ENCODE measurements around the gene SAMSN1. TPM values are rescaled to one million over a fixed set of nuclear protein-coding genes. Genes with fewer than 3 reads are reported as not detected.

The SAMSN1 gene
- total RNA-seq, 1 donor from 2014 or later, result 115 TPM

GRCh38 chr21:14582934-14583628 is 37.0 kb upstream of the SAMSN1 start:
- no peak overlapping the region for H3K27ac Mint-ChIP-seq
- no peak overlapping the region for H3K4me3 Mint-ChIP-seq
- H3K27me3 Mint-ChIP-seq (ENCODE audit: insufficient read depth), result no peaks in the 10 kb centered on the region
- H3K36me3 Mint-ChIP-seq (ENCODE audit: low read depth), result peaks cover 4% of the 10 kb centered on the region
- H3K4me1 Mint-ChIP-seq (ENCODE audit: low read depth), result peaks cover 58% of the 10 kb centered on the region
- intact Hi-C loops (cut with micrococcal nuclease), result loop anchor here (1.0 to 2.0 kb wide), 5 partner anchors 8 to 154 kb away; no protein-coding TSS in a partner anchor
- peaks cover 5% of the 10 kb centered on the region for H3K9me3 Mint-ChIP-seq
- no peak for DNase-seq (ENCODE audit: low spot score)

GRCh38 chr21:14581902-14582457 is 35.9 kb upstream of the SAMSN1 start:
- peak overlapping the region; percentile 9 for H3K4me3 Mint-ChIP-seq
- peak overlapping the region; percentile 7 for H3K27ac Mint-ChIP-seq
- no peaks in the 10 kb centered on the region for H3K27me3 Mint-ChIP-seq (ENCODE audit: insufficient read depth)
- peaks cover 3% of the 10 kb centered on the region for H3K36me3 Mint-ChIP-seq (ENCODE audit: low read depth)
- H3K4me1 Mint-ChIP-seq (ENCODE audit: low read depth), result peaks cover 58% of the 10 kb centered on the region
- intact Hi-C loops (cut with micrococcal nuclease), result loop anchor here (1.0 to 2.0 kb wide), 5 partner anchors 9 to 155 kb away; no protein-coding TSS in a partner anchor
- DNase-seq (ENCODE audit: low spot score), result no peak
- peaks cover 4% of the 10 kb centered on the region for H3K9me3 Mint-ChIP-seq

DNA sequence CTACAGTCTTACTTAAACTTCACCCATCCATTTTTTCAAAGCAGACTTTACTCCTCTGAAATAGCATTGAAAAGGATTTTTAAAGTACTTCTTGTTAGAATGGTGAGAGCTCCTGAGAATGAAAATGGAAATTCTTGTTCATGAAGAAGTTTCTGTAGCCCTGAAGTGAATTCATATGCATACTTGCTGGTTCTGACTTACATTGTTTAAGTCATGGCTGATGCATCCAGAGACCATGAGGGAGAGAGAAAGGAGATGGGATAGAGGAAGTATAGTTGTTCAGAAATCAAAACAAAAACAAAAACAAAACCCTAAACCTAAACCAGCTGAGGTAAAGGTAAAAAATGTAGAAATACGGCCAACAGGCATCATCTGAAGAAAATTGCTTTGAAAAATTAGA is 27.1 kb upstream of the SAMSN1 start:
- Mint-ChIP-seq H3K9me3 (peaks cover 31% of the 10 kb centered on the region), H3K36me3 (ENCODE audit: low read depth) (peaks cover 20% of the 10 kb centered on the region), H3K27ac (peak overlapping the region; percentile 85), H3K4me3 (peak overlapping the region; percentile 19), H3K4me1 (ENCODE audit: low read depth) (peaks cover 56% of the 10 kb centered on the region), H3K27me3 (ENCODE audit: insufficient read depth) (no peaks in the 10 kb centered on the region)
- no peak for DNase-seq (ENCODE audit: low spot score)
- intact Hi-C loops (cut with micrococcal nuclease), result loop anchor here (1.0 to 5.0 kb wide), 5 partner anchors 9 to 164 kb away; no protein-coding TSS in a partner anchor

- intact Hi-C loops (cut with micrococcal nuclease), result loop anchor here (1.0 to 5.0 kb wide), 5 partner anchors 18 to 165 kb away; no protein-coding TSS in a partner anchor
These were observed 26.2 kb upstream of the SAMSN1 start for GRCh38 chr21:14572204-14572780.

DNA sequence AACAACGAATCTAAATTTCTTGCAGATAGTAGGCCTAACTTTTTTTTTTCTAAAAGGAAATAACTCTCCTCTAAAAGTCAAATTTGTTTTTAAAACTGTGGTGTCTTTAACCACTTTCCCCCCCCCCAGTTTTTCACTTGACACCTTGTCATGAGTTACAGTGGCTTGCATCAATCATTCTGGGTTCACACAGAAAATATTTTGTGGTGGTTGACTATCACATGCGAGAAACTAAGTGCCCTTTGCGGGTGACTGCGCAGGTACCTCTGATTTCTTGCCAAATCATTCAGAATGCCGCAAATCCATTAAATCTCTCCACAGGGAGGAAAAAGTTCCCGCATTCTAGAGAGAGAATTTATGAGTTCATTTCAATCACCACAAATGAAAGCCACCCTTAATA is 23.8 kb upstream of the SAMSN1 start:
- peak; percentile 30 for DNase-seq (ENCODE audit: low spot score)
- no peak overlapping the region for H3K4me3 Mint-ChIP-seq
- H3K4me1 Mint-ChIP-seq (ENCODE audit: low read depth), result peaks cover 62% of the 10 kb centered on the region
- peaks cover 42% of the 10 kb centered on the region for H3K9me3 Mint-ChIP-seq
- peaks cover 14% of the 10 kb centered on the region for H3K36me3 Mint-ChIP-seq (ENCODE audit: low read depth)
- H3K27me3 Mint-ChIP-seq (ENCODE audit: insufficient read depth), result no peaks in the 10 kb centered on the region
- intact Hi-C loops (cut with micrococcal nuclease), result loop anchor here (1.0 to 5.0 kb wide), 4 partner anchors 10 to 167 kb away; no protein-coding TSS in a partner anchor
- H3K27ac Mint-ChIP-seq, result peak overlapping the region; percentile 30

More at GRCh38 chr21:14572204-14572780, 26.2 kb upstream of the SAMSN1 start:
- no peak for DNase-seq (ENCODE audit: low spot score)
- Mint-ChIP-seq H3K9me3 (peaks cover 30% of the 10 kb centered on the region), H3K4me1 (ENCODE audit: low read depth) (peaks cover 60% of the 10 kb centered on the region), H3K27me3 (ENCODE audit: insufficient read depth) (no peaks in the 10 kb centered on the region), H3K4me3 (peak overlapping the region; percentile 67), H3K27ac (peak overlapping the region; percentile 89), H3K36me3 (ENCODE audit: low read depth) (peaks cover 16% of the 10 kb centered on the region)

- peak overlapping the region; percentile 30 for H3K27ac Mint-ChIP-seq
- H3K36me3 Mint-ChIP-seq (ENCODE audit: low read depth), result peaks cover 19% of the 10 kb centered on the region
- peaks cover 70% of the 10 kb centered on the region for H3K4me1 Mint-ChIP-seq (ENCODE audit: low read depth)
- peaks cover 46% of the 10 kb centered on the region for H3K9me3 Mint-ChIP-seq
- DNase-seq (ENCODE audit: low spot score), result no peak
- intact Hi-C loops (cut with micrococcal nuclease), result loop anchor here (1.0 kb wide), 2 partner anchors 9 to 21 kb away; no protein-coding TSS in a partner anchor
- no peaks in the 10 kb centered on the region for H3K27me3 Mint-ChIP-seq (ENCODE audit: insufficient read depth)
- no peak overlapping the region for H3K4me3 Mint-ChIP-seq
These were observed 23.0 kb upstream of the SAMSN1 start for GRCh38 chr21:14569026-14569621.

DNA sequence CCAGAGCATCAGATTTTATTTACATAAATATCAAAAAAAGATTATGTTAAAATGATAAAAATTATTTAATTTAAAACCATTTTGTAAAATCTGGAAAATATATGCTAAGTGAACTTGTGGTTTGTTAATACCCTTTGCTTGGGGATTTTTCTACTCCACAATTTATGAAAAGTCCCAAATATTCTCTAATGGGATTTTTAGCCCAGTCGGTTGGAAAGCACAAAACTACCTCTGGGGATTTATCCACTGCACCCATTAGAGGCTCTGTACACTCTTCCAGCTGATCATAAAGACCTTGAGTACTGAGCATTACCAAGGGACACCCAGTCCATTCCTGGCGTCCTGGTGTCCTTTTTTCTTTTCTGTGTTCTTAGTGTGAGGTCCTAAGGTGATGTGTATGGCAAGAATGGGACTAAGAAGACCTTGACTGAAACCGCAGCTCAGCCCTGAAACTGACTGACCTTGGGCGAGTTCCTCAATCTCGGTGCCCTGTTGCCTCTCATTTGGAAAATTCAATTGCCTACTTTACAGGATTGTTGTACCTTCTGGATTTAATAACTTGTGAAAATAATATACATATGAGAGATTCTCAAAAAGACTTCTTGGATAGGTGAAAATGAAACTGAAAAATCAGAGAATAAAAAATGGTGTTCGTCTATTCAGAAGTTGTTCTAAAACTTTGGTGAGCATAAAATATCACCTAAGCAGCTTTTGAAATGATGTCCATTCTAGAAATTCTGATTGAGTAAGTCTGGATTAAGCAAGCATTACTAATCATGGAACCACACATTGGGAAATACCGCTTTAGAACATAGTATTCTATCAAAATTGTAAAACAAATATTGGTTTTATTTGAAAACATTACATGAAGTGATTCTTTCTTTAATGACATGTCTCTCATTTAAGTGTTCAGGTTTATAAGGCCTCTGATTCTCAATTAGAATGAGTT is 21.5 kb upstream of the SAMSN1 start:
- Mint-ChIP-seq H3K27ac (no peak overlapping the region), H3K4me1 (ENCODE audit: low read depth) (peaks cover 61% of the 10 kb centered on the region), H3K27me3 (ENCODE audit: insufficient read depth) (no peaks in the 10 kb centered on the region), H3K4me3 (no peak overlapping the region), H3K36me3 (ENCODE audit: low read depth) (peaks cover 19% of the 10 kb centered on the region), H3K9me3 (peaks cover 39% of the 10 kb centered on the region)
- intact Hi-C loops (cut with micrococcal nuclease), result no loop called here
- DNase-seq (ENCODE audit: low spot score), result no peak

- no peaks in the 10 kb centered on the region for H3K27me3 Mint-ChIP-seq (ENCODE audit: insufficient read depth)
- H3K27ac Mint-ChIP-seq, result no peak overlapping the region
- peaks cover 58% of the 10 kb centered on the region for H3K4me1 Mint-ChIP-seq (ENCODE audit: low read depth)
- peaks cover 19% of the 10 kb centered on the region for H3K36me3 Mint-ChIP-seq (ENCODE audit: low read depth)
- H3K4me3 Mint-ChIP-seq, result no peak overlapping the region
- intact Hi-C loops (cut with micrococcal nuclease), result no loop called here
- peaks cover 43% of the 10 kb centered on the region for H3K9me3 Mint-ChIP-seq
- no peak for DNase-seq (ENCODE audit: low spot score)
These were observed 20.8 kb upstream of the SAMSN1 start for GRCh38 chr21:14566894-14567293.

- Mint-ChIP-seq H3K4me3 (no peak overlapping the region), H3K9me3 (peaks cover 42% of the 10 kb centered on the region), H3K4me1 (ENCODE audit: low read depth) (peaks cover 63% of the 10 kb centered on the region), H3K36me3 (ENCODE audit: low read depth) (peaks cover 20% of the 10 kb centered on the region), H3K27me3 (ENCODE audit: insufficient read depth) (no peaks in the 10 kb centered on the region), H3K27ac (no peak overlapping the region)
- no peak for DNase-seq (ENCODE audit: low spot score)
- intact Hi-C loops (cut with micrococcal nuclease), result no loop called here
These were observed 16.8 kb upstream of the SAMSN1 start for GRCh38 chr21:14562959-14563358.

GRCh38 chr21:14560555-14560954 is 14.4 kb upstream of the SAMSN1 start:
- Mint-ChIP-seq H3K27ac (peak overlapping the region; percentile 7), H3K36me3 (ENCODE audit: low read depth) (peaks cover 20% of the 10 kb centered on the region), H3K4me1 (ENCODE audit: low read depth) (peaks cover 76% of the 10 kb centered on the region), H3K27me3 (ENCODE audit: insufficient read depth) (no peaks in the 10 kb centered on the region), H3K4me3 (no peak overlapping the region), H3K9me3 (peaks cover 34% of the 10 kb centered on the region)
- intact Hi-C loops (cut with micrococcal nuclease), result loop anchor here (1.0 kb wide), 1 partner anchor 9 kb away; no protein-coding TSS in a partner anchor
- DNase-seq (ENCODE audit: low spot score), result no peak

DNA sequence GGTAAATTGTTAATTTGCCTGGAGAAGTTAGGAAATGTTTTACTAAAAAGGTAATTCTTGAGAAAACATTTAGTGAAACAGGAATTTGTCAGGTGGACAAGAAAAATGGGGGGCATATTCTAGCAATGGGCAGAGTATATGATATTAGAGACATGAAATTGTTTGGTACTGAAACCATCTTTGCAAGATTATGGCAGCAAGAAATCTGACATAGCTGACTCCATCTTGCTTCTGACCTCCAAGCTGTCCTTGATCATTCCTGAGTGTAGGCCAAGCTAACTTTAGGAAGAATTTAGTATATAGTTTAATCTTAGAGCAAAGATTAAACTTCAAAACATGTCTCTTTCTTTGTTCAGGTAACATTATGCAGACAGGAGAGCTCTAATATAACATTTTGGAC is 14.0 kb upstream of the SAMSN1 start:
- intact Hi-C loops (cut with micrococcal nuclease), result loop anchor here (1.0 kb wide), 1 partner anchor 9 kb away; no protein-coding TSS in a partner anchor
- Mint-ChIP-seq H3K9me3 (peaks cover 30% of the 10 kb centered on the region), H3K27me3 (ENCODE audit: insufficient read depth) (no peaks in the 10 kb centered on the region), H3K4me3 (no peak overlapping the region), H3K36me3 (ENCODE audit: low read depth) (peaks cover 17% of the 10 kb centered on the region), H3K4me1 (ENCODE audit: low read depth) (peaks cover 76% of the 10 kb centered on the region), H3K27ac (peak overlapping the region; percentile 35)
- no peak for DNase-seq (ENCODE audit: low spot score)

- peaks cover 23% of the 10 kb centered on the region for H3K9me3 Mint-ChIP-seq
- no peak for DNase-seq (ENCODE audit: low spot score)
- no peak overlapping the region for H3K4me3 Mint-ChIP-seq
- intact Hi-C loops (cut with micrococcal nuclease), result loop anchor here (1.0 kb wide), 1 partner anchor 9 kb away; no protein-coding TSS in a partner anchor
- H3K36me3 Mint-ChIP-seq (ENCODE audit: low read depth), result peaks cover 12% of the 10 kb centered on the region
- peaks cover 78% of the 10 kb centered on the region for H3K4me1 Mint-ChIP-seq (ENCODE audit: low read depth)
- no peaks in the 10 kb centered on the region for H3K27me3 Mint-ChIP-seq (ENCODE audit: insufficient read depth)
- H3K27ac Mint-ChIP-seq, result peak overlapping the region; percentile 45
These were observed 13.0 kb upstream of the SAMSN1 start for GRCh38 chr21:14559102-14559501.

Data from activated T-helper 1 cell treated with anti-CD3 and anti-CD28 coated beads, Interleukin-12 subunit alpha, Interleukin-12 subunit beta, Interleukin-2, Interleukin-4 antibody, amounts not matched to agents 30 ng/mL and 10 ng/mL and 1 ng/mL, durations not matched to agents 14 hours and 24 hours and 36 hours (primary cell).